Measurements from ENCODE around the gene SCN2B.

Gene SCN2B

DNA sequence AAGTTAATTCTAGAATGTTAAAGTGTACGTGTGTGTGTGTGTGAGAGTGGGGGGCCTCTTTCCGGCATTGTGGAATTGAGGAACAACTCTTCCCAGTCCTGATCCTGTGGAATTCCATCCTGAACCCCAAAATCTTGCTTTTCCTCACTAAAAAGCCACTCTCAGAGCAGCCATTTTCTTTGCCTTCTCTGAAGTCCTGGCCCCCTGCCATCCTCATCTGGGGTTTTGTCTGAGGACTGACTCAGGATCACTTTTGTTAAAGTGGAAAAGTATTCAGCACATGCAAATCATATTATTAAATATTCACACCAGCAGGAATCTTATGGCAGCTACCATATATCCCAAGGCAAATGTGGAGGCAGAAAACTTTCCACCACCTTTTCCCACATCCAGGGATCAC, 27.6 kb downstream of the SCN2B start:
- H3K36me3 ChIP-seq (ENCODE audit: control insufficient read depth in 2 of 2, insufficient read depth in 1 of 2, low read length in 2 of 2): no peaks in the 10 kb centered on the region
- no peaks in the 10 kb centered on the region for H3K9me3 ChIP-seq (ENCODE audit: control insufficient read depth, insufficient read depth, low read depth, low read length)
- no peaks in the 10 kb centered on the region for H3K4me1 ChIP-seq (ENCODE audit: control insufficient read depth, insufficient read depth, low read length)
- ChIA-PET CTCF (interaction anchor here (0.8 to 8.6 kb wide), 2 partner anchors 19 to 23 kb away, joined by 3 to 128 read pairs; no protein-coding TSS in a partner anchor), POLR2A (no interaction called here)
- H3K4me3 ChIP-seq (ENCODE audit: low read depth, low read length): no peak overlapping the region
- H3K27ac ChIP-seq (ENCODE audit: extremely low read depth, low read depth, low read length): no peak overlapping the region
- TF ChIP-seq ZNF266 (tag by site-specific recombination; IDR thresholded peaks at IDR 0.05; ENCODE audit: low read depth) (no peak), ZNF169 (tag by site-specific recombination; IDR thresholded peaks at IDR 0.05) (no peak), ZNF324 (tag by site-specific recombination; IDR thresholded peaks at IDR 0.05) (no peak), SETDB1 (IDR thresholded peaks at IDR 0.05; ENCODE audit: insufficient read length, low read length) (no peak), ZNF404 (tag by site-specific recombination; IDR thresholded peaks at IDR 0.05) (no peak), ZBTB17 (tag by site-specific recombination; IDR thresholded peaks at IDR 0.05) (no peak), ZNF654 (tag by site-specific recombination; IDR thresholded peaks at IDR 0.05; ENCODE audit: low read depth) (no peak), ZNF473 (tag by site-specific recombination; IDR thresholded peaks at IDR 0.05) (no peak), SP3 (tag by site-specific recombination; IDR thresholded peaks at IDR 0.05) (no peak), ZNF785 (tag by site-specific recombination; IDR thresholded peaks at IDR 0.05) (no peak), SALL2 (tag by site-specific recombination; IDR thresholded peaks at IDR 0.05; ENCODE audit: borderline replicate concordance) (no peak), ZNF132 (tag by site-specific recombination; IDR thresholded peaks at IDR 0.05; ENCODE audit: borderline replicate concordance) (no peak)
- TF ChIP-seq, protein P1, sequence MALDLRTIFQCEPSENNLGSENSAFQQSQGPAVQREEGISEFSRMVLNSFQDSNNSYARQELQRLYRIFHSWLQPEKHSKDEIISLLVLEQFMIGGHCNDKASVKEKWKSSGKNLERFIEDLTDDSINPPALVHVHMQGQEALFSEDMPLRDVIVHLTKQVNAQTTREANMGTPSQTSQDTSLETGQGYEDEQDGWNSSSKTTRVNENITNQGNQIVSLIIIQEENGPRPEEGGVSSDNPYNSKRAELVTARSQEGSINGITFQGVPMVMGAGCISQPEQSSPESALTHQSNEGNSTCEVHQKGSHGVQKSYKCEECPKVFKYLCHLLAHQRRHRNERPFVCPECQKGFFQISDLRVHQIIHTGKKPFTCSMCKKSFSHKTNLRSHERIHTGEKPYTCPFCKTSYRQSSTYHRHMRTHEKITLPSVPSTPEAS (tag by site-specific recombination; IDR thresholded peaks at IDR 0.05): no peak
- TF ChIP-seq, protein P2, sequence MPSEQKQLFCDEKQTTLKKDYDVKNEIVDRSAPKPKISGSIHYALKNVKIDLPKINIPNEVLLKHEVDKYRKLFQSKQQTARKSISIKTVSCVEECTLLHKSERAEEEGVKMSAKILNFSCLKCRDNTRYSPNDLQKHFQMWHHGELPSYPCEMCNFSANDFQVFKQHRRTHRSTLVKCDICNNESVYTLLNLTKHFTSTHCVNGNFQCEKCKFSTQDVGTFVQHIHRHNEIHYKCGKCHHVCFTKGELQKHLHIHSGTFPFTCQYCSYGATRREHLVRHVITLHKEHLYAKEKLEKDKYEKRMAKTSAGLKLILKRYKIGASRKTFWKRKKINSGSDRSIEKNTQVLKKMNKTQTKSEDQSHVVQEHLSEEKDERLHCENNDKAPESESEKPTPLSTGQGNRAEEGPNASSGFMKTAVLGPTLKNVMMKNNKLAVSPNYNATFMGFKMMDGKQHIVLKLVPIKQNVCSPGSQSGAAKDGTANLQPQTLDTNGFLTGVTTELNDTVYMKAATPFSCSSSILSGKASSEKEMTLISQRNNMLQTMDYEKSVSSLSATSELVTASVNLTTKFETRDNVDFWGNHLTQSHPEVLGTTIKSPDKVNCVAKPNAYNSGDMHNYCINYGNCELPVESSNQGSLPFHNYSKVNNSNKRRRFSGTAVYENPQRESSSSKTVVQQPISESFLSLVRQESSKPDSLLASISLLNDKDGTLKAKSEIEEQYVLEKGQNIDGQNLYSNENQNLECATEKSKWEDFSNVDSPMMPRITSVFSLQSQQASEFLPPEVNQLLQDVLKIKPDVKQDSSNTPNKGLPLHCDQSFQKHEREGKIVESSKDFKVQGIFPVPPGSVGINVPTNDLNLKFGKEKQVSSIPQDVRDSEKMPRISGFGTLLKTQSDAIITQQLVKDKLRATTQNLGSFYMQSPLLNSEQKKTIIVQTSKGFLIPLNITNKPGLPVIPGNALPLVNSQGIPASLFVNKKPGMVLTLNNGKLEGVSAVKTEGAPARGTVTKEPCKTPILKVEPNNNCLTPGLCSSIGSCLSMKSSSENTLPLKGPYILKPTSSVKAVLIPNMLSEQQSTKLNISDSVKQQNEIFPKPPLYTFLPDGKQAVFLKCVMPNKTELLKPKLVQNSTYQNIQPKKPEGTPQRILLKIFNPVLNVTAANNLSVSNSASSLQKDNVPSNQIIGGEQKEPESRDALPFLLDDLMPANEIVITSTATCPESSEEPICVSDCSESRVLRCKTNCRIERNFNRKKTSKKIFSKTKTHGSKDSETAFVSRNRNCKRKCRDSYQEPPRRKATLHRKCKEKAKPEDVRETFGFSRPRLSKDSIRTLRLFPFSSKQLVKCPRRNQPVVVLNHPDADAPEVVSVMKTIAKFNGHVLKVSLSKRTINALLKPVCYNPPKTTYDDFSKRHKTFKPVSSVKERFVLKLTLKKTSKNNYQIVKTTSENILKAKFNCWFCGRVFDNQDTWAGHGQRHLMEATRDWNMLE (tag by site-specific recombination; conservative IDR thresholded peaks at IDR 0.05; ENCODE audit: low read depth): no peak
- TF ChIP-seq, protein P3, sequence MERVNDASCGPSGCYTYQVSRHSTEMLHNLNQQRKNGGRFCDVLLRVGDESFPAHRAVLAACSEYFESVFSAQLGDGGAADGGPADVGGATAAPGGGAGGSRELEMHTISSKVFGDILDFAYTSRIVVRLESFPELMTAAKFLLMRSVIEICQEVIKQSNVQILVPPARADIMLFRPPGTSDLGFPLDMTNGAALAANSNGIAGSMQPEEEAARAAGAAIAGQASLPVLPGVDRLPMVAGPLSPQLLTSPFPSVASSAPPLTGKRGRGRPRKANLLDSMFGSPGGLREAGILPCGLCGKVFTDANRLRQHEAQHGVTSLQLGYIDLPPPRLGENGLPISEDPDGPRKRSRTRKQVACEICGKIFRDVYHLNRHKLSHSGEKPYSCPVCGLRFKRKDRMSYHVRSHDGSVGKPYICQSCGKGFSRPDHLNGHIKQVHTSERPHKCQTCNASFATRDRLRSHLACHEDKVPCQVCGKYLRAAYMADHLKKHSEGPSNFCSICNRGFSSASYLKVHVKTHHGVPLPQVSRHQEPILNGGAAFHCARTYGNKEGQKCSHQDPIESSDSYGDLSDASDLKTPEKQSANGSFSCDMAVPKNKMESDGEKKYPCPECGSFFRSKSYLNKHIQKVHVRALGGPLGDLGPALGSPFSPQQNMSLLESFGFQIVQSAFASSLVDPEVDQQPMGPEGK (tag by site-specific recombination; IDR thresholded peaks at IDR 0.05): no peak

DNA sequence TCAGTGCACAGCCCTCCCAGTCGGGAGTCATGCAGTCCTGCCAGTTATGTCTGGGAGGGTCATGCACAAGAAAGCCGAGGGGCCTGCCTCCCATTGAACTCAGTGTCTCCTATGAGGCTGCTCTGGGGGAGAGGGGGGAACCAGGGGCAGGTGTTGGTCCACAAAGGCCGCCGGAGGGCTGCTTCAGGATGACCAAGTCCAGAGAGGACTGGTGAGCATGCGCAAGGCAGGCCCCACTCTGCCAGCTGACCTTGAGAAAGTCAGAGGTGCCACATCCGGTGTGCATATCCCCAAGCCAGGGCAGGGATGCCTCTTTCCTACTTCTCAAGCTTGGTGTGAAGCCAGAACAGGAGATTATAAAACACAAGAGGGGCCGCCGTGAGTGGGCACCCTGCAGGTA, 28.2 kb downstream of the SCN2B start:
- H3K27ac ChIP-seq (ENCODE audit: extremely low read depth, low read depth, low read length): no peak overlapping the region
- H3K9me3 ChIP-seq (ENCODE audit: control insufficient read depth, insufficient read depth, low read depth, low read length): no peaks in the 10 kb centered on the region
- H3K4me1 ChIP-seq (ENCODE audit: control insufficient read depth, insufficient read depth, low read length): no peaks in the 10 kb centered on the region
- TF ChIP-seq ZBTB17 (tag by site-specific recombination; IDR thresholded peaks at IDR 0.05) (no peak), YY1 (tag by site-specific recombination; IDR thresholded peaks at IDR 0.05) (no peak), ZNF600 (tag by site-specific recombination; IDR thresholded peaks at IDR 0.05) (no peak), ZNF48 (tag by site-specific recombination; IDR thresholded peaks at IDR 0.05) (no peak)
- TF ChIP-seq, protein P4, sequence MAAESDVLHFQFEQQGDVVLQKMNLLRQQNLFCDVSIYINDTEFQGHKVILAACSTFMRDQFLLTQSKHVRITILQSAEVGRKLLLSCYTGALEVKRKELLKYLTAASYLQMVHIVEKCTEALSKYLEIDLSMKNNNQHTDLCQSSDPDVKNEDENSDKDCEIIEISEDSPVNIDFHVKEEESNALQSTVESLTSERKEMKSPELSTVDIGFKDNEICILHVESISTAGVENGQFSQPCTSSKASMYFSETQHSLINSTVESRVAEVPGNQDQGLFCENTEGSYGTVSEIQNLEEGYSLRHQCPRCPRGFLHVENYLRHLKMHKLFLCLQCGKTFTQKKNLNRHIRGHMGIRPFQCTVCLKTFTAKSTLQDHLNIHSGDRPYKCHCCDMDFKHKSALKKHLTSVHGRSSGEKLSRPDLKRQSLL (tag by site-specific recombination; IDR thresholded peaks at IDR 0.05): no peak
- ChIA-PET POLR2A (interaction anchor here (0.6 kb wide), 1 partner anchor 31 kb away, joined by 5 read pairs; no protein-coding TSS in a partner anchor), CTCF (interaction anchor here (1.0 to 8.6 kb wide), 2 partner anchors 16 to 24 kb away, joined by 3 to 128 read pairs; no protein-coding TSS in a partner anchor)
- H3K4me3 ChIP-seq (ENCODE audit: low read depth, low read length): no peak overlapping the region
- no peaks in the 10 kb centered on the region for H3K36me3 ChIP-seq (ENCODE audit: control insufficient read depth in 2 of 2, insufficient read depth in 1 of 2, low read length in 2 of 2)

All from HEK293 (cell line).